HG03039 (cell line): ENCODE data around the gene SYNPO.

Experiments used
- ATAC-seq: cut with Tn5 transposase; IDR thresholded peaks from one replicate; pipeline ENCODE4 v1.9.1; 2021; ENCODE audit warnings: mild to moderate bottlenecking, moderate library complexity; ENCODE audit not compliant: unreplicated experiment

The SYNPO gene

DNA sequence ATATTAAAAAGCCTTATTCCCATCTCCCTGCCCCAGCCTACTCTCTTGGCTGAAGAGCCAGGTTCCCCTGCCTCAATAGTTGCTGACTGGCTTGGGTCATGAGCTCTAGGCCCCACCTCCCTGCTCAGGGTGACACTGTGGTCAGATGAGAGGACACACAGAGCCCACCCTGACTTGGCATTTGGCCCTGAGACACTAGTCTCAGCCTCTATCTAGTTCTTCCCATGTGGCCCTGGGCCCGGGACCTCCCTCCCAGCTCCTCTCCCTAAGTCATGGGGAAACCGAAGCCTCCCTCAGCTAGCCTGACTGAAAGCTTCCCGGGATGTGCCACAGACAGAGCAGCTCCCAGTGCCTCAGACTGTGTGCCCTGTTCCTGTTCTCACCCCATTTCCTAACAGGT is 14.8 kb downstream of the SYNPO start:
- ATAC-seq, result no peak

DNA sequence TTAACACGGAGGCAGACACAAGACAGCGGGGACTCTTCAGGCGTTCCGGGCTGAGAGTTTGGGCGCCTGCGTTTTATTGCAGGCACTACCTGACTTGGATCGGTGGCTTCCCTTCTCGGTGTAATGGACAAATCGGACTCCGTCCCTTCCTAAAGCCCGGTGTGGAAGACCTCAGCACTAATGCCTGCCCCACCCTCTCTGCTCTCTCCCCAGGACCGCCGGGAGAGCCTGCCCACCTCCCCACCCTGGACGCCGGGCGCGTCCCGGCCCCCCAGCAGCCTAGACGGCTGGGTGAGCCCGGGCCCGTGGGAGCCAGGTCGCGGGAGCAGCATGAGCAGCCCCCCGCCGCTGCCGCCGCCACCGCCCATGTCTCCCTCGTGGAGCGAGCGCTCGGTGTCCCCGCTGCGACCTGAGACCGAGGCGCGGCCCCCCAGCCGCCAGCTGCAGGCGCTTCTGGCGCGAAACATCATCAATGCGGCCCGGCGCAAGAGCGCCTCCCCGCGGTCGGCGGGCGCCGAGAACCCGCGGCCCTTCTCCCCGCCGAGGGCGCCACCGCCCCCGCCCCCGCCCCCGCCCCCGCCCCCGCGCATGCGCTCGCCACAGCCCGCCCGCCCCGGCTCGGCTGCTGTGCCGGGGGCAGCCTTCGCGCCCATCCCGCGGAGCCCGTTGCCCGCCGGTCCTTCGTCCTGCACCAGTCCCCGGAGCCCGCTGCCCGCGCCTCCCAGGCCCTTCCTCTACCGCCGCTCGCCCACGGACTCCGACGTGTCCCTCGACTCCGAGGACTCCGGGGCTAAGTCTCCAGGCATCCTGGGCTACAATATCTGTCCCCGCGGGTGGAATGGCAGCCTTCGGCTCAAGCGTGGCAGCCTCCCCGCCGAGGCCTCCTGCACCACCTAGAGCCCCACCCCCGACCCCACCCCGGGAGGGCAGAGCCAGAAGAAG is 16.0 kb downstream of the SYNPO start:
- peak; percentile 67 for ATAC-seq

DNA sequence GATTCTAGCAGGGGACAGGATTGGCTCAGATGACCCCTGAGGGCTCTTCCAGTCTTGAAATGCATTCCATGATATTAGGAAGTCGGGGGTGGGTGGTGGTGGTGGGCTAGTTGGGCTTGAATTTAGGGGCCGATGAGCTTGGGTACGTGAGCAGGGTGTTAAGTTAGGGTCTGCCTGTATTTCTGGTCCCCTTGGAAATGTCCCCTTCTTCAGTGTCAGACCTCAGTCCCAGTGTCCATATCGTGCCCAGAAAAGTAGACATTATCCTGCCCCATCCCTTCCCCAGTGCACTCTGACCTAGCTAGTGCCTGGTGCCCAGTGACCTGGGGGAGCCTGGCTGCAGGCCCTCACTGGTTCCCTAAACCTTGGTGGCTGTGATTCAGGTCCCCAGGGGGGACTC is 17.7 kb downstream of the SYNPO start:
- ATAC-seq, result no peak

DNA sequence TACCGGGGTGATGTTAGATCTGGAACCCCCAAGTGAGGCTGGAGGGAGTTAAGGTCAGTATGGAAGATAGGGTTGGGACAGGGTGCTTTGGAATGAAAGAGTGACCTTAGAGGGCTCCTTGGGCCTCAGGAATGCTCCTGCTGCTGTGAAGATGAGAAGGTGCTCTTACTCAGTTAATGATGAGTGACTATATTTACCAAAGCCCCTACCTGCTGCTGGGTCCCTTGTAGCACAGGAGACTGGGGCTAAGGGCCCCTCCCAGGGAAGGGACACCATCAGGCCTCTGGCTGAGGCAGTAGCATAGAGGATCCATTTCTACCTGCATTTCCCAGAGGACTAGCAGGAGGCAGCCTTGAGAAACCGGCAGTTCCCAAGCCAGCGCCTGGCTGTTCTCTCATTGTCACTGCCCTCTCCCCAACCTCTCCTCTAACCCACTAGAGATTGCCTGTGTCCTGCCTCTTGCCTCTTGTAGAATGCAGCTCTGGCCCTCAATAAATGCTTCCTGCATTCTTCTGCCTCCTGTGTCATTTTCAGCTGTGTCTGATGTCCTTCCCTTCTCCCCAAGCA is 18.3 kb downstream of the SYNPO start:
- no peak for ATAC-seq

DNA sequence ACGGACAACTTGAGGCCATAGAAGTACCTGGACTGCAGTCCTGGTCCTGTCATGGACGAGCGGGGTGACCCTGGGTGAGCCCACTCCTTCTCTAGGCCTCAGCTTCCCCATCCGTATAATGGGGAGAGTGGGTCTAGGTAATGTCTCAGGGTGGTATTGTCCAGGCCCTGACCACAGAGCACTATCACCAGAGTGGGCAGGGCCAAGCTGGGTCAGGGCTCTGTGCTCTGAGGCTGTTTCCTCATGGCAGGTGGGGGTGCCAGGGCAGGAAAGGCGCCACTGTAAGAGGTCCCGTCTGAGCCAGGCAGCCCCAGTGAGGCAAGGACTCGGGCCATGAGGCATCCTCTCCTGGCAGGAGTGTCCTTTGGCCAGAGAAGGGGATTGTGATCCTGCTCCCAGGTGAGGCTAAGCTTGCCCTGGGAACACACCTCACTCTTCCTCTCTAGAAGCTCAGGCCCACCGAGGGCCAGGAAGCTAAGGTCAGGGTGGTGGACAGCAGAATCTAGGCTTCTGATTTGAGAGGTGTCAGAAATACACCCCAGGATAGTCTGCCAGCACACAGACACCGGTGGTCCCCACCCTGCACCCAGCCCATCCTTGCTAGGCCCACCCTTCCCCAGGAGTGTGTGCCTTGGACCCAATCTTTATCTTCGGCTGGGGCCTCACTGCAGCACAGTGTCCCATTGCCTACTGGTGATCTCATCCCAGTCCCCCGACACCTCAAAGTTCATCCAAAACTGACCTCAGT is 19.1 kb downstream of the SYNPO start:
- ATAC-seq, result no peak

DNA sequence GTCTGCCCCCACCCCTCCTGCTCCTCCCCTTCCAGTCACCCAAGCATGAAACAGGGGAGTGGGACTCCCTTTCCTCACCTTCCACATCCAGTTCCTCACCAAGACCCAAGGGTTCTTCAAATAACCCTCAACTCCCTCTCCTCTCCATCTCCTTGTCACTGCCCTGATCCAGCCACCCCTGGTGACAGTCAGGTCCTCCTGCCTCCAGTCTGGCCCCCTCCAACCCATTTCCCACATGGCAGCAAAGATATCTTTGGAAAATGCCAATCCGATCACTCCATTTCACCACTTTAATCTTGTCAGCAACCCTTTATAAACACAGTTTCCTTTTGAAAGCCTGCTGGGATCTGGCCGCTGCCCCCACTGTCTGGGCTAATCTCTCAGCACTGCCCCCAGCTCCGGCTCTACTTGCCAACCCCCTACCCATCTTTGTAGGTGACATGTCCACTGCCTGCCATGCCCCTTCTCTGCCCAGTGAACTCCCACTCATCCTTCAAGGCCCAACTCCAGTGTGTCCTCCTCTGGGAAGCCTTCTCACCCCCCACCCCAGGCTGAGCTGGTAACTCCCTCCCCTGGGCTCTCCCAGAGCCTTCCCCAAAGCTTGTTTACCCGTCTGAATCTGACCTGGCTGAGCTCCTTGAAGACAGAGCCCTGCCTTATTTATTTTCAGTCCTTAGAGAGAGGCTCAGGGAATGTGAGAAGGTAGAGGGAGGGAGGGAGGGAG is 19.8 kb downstream of the SYNPO start:
- no peak for ATAC-seq

DNA sequence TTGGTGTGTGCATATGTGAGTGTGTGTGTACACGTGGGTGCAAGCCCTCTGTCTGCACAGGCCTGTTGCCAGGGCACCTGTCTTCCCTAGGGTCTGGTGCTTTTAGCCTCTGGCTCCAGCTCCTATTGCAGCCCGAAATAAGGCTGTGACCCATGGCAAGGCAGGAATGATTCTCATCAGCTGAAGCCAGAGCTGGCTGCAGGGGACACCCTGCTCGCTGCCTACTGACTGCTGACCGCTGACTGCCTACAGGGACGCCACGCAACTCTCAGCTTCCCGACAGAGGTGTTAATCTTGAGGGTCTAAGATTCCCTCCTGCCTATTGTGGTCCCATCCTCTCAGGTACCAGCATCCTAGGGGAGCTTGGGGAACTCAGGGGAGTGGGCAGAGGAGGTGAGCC is 20.6 kb downstream of the SYNPO start, which contains the start of gene MYOZ3:
TSS of gene MYOZ3 (plus strand) at position 166 of the 400 bp plus-strand sequence. CDS start 1,691 bp downstream, outside the sequence.
- no peak for ATAC-seq

DNA sequence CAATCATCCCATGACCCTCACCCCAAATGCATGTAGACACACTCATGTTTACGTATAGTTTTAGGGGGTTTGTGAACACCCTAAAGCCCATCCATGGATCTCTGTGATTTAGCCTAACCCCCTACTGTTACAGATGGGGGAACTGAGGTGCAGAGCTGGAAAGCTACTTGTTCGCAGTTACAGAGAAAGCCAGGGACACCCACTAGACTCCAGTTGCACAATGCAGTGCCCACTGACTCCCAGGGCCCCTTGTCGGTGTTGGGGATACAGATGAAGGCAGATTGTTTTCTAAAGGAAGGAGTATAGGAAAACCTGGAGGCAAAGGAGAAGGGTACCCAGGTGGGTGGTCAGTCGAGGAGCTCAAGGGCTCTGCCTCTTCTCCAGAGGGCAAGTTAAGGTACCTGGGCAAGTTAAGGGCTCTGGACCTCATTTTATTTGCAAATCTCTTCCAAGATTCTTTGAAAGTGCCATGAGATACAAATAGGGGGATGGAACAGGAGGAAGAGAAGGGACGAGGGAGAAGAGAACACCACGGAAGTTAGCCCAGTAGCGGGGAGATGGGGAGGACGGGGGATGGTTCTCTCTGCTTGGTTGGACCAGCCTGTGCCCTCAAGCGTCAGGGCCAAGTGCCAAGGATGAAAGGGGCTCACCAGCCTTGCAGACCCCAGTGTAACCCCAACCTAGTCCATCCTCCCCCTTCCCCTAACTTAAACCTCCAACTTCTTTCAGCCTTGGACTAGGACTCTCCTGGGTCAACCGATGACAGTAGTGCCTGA is 21.5 kb downstream of the SYNPO start:
- ATAC-seq, result no peak

DNA sequence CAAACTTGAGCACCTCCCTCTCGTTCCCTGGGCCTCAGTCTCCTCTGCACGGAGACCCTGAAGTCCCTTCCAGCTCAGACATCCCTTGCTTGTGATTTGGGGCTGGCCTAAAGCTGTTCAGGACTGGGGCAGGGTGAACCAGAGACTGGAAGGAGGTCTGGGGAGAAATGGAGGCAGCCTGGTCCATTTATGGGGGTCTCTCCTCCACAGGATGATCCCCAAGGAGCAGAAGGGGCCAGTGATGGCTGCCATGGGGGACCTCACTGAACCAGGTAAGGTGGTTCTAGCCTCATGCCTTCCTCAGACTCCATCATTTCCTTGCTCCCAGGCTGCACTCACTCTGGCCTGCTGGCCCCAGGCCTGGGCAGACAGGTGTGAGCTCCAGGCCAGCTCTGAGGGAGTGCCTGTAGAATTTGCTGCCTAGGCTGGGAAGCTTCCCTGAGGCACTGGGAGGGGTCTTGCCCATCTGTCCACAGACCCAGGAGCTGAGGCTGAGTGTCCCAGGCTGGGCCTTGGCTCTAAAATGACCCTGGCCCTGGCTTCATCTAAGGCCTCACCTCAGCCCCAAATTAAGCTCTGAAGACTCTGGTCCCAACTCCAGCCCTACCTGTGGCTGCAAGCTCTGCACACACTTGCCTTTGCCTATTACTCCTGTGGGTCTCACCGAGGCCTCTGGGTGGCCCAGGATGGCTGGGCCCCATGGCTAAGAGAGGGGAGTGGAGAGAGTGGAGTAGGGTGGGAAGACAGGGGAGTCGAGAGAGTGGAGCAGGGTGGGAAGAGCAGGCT is 22.5 kb downstream of the SYNPO start:
- no peak for ATAC-seq

DNA sequence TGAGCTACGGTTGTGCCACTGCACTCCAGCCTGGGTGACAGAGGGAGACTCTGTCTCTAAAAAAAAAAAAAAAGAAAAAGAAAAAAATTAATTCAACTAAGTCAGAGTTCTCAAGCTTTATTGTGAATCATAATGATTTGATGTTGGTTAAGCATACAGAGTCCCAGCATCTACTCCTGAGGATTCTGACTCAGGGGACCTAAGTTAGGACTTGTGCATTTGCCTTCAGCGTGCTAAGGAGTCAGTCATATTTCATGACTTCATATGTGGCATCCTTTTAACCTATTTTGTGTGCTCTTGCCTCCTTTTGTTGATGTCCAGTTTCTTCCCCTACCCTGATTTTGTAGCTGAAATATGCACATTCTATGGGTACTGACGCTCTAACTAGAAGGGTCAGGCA is 23.5 kb downstream of the SYNPO start:
- no peak for ATAC-seq

DNA sequence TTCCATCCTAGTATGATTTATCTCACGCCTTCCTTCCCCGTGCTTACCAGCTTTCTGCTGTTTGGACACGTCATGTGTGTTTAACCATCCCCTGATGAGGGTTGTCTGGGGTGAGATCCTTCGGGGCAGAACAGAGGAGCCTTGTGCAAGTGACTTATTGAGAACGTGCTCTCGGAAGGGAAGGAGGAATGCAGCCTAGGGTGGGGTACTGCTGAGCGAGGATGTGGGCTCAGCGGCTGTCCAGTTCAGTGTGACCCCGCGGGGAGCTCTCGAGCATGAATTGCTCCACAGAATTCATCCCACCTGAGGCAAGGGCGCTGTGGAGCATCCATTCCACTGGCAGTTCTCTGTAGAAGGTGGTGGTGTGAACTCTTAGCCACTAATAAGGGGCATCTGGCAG is 24.6 kb downstream of the SYNPO start:
- ATAC-seq, result no peak

DNA sequence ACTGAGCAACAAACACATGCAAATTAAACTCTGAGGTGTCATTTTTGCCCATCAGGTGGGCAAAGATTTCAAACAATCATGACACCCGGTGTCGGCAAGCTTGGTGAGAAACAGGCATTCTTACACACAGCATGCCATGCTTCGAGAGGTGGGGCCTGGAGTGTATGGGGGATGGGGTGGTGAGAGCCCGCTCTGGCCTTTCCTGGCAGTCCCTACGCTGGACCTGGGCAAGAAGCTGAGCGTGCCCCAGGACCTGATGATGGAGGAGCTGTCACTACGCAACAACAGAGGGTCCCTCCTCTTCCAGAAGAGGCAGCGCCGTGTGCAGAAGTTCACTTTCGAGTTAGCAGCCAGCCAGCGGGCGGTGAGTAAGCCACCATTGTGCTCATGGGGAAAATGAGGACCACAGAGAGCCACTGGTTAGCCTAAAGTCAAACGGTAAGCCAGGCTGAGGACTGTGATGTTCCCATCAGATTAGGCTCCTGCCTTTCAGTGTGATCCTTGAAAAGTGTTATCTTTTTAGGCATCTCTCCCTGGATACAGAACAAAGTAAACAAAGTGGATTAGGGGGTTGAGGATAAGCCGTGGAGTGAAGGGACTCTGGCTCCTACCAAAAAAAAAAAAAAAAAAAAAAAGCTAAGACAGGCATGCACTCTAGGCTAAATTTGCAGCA is 30.0 kb downstream of the SYNPO start:
- no peak for ATAC-seq

DNA sequence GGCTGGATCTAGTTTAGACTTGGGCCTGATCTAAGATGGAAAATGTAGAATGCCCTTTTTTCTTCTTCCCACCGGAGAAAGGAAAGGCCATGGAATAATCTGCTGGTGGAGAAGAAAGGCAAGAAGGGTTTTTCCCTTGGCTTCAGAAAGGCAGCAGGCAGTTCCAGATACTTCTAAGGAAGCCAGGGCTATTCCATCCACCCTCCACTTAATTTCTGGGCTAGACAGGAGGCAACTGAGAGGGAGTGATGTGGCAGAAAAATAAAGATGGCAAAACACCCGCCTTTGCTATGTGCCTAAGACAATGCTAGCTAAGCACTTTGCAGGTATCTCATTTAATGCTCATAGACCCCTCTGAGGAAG is 30.5 kb downstream of the SYNPO start:
- ATAC-seq, result no peak

DNA sequence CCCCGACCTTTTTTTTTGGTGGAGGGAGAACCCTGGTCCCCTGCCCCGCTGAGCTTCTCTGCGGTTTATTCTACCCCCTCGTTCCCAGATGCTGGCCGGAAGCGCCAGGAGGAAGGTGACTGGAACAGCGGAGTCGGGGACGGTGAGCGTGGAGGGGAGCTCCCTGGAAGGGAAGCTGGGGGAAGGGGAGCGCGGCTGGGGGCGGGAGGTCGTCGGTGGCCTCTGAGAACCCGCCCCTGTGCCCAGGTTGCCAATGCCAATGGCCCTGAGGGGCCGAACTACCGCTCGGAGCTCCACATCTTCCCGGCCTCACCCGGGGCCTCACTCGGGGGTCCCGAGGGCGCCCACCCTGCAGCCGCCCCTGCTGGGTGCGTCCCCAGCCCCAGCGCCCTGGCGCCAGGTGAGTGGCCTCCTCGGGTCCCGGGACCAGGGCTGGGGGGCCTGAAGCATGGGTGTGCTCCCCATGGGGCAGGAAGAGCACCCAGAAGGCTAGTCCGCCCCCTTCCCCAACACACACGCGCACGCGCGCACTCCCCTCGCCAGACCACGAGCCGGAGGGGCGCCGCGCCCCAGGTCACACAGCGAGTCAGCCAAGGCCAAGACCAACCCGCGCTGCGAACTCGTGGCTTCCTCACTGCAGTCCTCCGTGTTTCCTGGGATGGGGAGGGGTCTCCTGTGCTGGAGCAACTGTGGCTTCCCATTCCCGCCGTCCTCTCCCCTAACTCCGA is 31.2 kb downstream of the SYNPO start:
- ATAC-seq, result no peak

DNA sequence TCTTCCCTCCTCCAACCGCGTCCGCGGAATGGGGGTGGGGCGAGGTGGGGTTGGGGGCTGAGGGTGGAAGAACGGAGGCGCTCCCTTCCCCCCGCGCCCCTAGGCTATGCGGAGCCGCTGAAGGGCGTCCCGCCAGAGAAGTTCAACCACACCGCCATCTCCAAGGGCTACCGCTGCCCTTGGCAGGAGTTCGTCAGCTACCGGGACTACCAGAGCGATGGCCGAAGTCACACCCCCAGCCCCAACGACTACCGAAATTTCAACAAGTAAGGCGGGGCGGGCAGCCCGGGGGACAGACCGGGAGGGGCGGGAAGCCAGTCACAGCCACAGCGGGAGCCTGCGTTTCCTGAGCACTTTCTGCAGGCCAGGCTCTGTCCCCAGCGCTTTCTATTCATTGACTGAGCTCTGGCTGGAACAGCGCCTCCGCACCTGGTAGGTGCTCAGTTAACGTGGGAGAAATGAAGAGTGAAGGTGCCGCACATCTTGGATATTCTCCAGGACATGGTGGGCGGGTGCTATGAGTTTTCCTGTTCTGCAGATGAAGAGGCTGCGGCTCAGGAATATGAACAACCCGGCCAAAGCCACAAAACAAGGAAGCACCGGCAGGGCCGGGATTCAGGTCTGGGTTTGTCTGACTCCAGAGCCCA is 31.9 kb downstream of the SYNPO start:
- no peak for ATAC-seq

DNA sequence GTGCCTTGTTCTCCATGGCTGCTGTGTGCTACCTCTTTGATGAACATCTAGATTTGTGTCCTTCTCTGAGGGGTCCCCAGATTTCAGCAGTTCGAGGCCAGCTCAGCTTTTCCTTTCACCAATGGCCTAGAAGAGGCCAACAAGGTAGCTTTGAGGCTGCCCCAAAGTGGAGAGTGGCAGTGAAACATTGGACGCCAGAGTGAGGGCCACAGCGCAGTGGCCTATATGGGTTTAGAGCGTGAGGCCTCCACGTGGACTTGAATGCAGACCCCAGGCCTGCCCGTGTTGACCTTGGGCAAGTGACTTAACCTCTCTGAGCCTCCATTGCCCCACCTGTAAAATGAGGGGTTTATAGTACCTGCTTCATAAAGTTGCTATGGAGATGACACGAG is 32.4 kb downstream of the SYNPO start:
- no peak for ATAC-seq

DNA sequence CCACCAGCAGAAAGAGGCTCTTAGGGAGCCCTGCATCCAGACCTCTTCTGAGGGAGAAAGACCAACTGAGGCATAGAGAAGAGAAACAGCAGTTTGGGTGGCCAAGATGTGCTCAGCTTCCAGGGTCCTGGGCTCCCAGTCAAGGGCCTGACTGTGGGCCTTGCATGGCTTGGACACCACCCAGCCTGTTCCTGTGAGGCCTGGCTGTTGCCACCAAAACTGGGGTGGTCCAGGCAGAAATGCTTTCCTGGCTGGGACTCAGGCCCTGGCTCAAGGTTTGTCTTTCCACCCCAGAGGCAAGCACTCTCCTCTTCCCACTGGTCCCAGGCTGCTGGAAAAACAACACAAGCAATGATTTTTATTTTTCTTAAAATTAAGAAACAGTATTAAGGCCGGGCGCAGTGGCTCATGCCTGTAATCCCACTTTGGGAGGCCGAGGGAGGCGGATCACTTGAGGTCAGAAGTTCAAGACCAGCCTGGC is 33.9 kb downstream of the SYNPO start:
- ATAC-seq, result no peak

DNA sequence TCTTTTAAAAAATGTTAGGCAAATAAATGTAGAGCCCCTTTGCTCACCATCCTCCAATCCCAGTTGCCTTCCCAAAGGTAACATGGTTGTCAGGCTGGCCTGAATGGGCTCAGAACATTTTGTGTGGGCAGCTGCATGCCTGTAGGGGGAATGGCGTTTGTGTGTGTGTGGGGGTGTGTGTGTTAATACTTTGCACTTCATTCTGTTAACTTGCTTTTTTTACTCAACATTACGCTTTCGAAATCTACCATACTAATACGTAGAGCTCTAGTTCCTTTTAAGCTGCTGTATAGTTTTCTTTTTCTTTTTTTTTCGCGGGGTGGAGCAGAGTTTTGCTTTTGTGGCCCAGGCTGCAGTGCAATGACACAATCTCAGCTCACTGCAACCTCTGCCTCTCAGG is 34.6 kb downstream of the SYNPO start:
- no peak for ATAC-seq
